ENCODE data around the gene DCP2. TPM values are rescaled to one million over a fixed set of nuclear protein-coding genes. Genes with fewer than 3 reads are reported as not detected.

Gene DCP2
- total and polyA plus RNA-seq, 4 donors, result 9.5 to 91.5 (median 29.5) TPM

DNA sequence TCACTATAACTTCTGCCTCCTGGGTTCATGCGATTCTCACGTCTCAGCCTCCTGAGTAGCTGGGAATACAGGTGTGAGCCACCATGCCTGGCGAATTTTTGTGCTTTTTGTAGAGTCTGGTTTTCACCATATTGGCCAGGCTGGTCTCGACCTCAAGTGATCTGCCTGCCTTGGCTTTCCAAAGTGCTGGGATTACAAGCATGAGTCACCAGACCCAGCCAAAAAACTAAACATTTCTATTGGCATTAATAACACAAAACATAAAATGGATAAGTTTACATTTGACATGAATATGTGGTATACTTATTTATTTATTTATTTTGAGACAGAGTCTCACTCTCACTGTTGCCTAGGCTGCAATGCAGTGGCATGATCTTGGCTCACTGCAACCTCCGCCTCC lies 40.9 kb upstream of the DCP2 start:
- no peak for ATAC-seq (ENCODE audit: insufficient read depth, low FRiP score)
- Histone ChIP-seq H3K27ac (ENCODE audit: low read depth in 1 of 2, low read length in 1 of 2) (no peak overlapping the region), H3K36me3 (ENCODE audit: control insufficient read depth in 4 of 4, insufficient read depth in 4 of 4, low read length in 4 of 4) (no peaks in the 10 kb centered on the region), H3K9ac (ENCODE audit: insufficient read depth in 1 of 2, low read length in 2 of 2) (no peak overlapping the region), H3K9me3 (ENCODE audit: control insufficient read depth in 4 of 4, insufficient read depth in 3 of 4, low read length in 3 of 4) (no peaks in the 10 kb centered on the region), H3K27me3 (ENCODE audit: control insufficient read depth in 3 of 3, insufficient read depth in 3 of 3, low read length in 2 of 3) (no peaks in the 10 kb centered on the region), H3K4me1 (ENCODE audit: control insufficient read depth in 5 of 5, insufficient read depth in 5 of 5, low read length in 5 of 5) (peaks cover 0 to 3% (median 0%) of the 10 kb centered on the region in 5 donors), H3K4me3 (no peak overlapping the region)
- no peak for DNase-seq
- WGBS, 2 donors, result 96 to 98% methylated on average over 5 of the region's 5 CpGs
- TF ChIP-seq CTCF (IDR thresholded peaks at IDR 0.05; ENCODE audit: control extremely low read depth, extremely low read depth), result no peak

GRCh38 chr5:112938286-112938685 lies 38.3 kb upstream of the DCP2 start:
- Histone ChIP-seq H3K9me3 (ENCODE audit: control insufficient read depth in 4 of 4, insufficient read depth in 3 of 4, low read length in 3 of 4) (no peaks in the 10 kb centered on the region), H3K27me3 (ENCODE audit: control insufficient read depth in 3 of 3, insufficient read depth in 3 of 3, low read length in 2 of 3) (no peaks in the 10 kb centered on the region), H3K4me1 (ENCODE audit: control insufficient read depth in 5 of 5, insufficient read depth in 5 of 5, low read length in 5 of 5) (no peaks in the 10 kb centered on the region), H3K27ac (ENCODE audit: low read depth in 1 of 2, low read length in 1 of 2) (no peak overlapping the region), H3K36me3 (ENCODE audit: control insufficient read depth in 4 of 4, insufficient read depth in 4 of 4, low read length in 4 of 4) (no peaks in the 10 kb centered on the region), H3K4me3 (no peak overlapping the region), H3K9ac (ENCODE audit: insufficient read depth in 1 of 2, low read length in 2 of 2) (no peak overlapping the region)
- DNase-seq (no peak), ATAC-seq (ENCODE audit: insufficient read depth, low FRiP score) (no peak)
- WGBS, 2 donors, result 79 to 80% methylated on average over 8 of the region's 8 CpGs
- TF ChIP-seq CTCF (IDR thresholded peaks at IDR 0.05; ENCODE audit: control extremely low read depth, extremely low read depth), result no peak

GRCh38 chr5:112940670-112941069 lies 35.9 kb upstream of the DCP2 start:
- H3K4me1 ChIP-seq (ENCODE audit: control insufficient read depth in 5 of 5, insufficient read depth in 5 of 5, low read length in 5 of 5), result no peaks in the 10 kb centered on the region
- DNase-seq (no peak), ATAC-seq (ENCODE audit: insufficient read depth, low FRiP score) (no peak)
- no peak overlapping the region for H3K27ac ChIP-seq (ENCODE audit: low read depth in 1 of 2, low read length in 1 of 2)
- H3K36me3 ChIP-seq (ENCODE audit: control insufficient read depth in 4 of 4, insufficient read depth in 4 of 4, low read length in 4 of 4), result no peaks in the 10 kb centered on the region
- no peak overlapping the region for H3K9ac ChIP-seq (ENCODE audit: insufficient read depth in 1 of 2, low read length in 2 of 2)
- H3K9me3 ChIP-seq (ENCODE audit: control insufficient read depth in 4 of 4, insufficient read depth in 3 of 4, low read length in 3 of 4), result no peaks in the 10 kb centered on the region
- WGBS, 2 donors, result 65% methylated on average over 2 of the region's 2 CpGs
- no peaks in the 10 kb centered on the region for H3K27me3 ChIP-seq (ENCODE audit: control insufficient read depth in 3 of 3, insufficient read depth in 3 of 3, low read length in 2 of 3)
- TF ChIP-seq CTCF (IDR thresholded peaks at IDR 0.05; ENCODE audit: control extremely low read depth, extremely low read depth), result no peak
- H3K4me3 ChIP-seq, result no peak overlapping the region

- DNase-seq (no peak), ATAC-seq (ENCODE audit: insufficient read depth, low FRiP score) (no peak)
- Histone ChIP-seq H3K36me3 (ENCODE audit: control insufficient read depth in 4 of 4, insufficient read depth in 4 of 4, low read length in 4 of 4) (no peaks in the 10 kb centered on the region), H3K4me3 (no peak overlapping the region), H3K4me1 (ENCODE audit: control insufficient read depth in 5 of 5, insufficient read depth in 5 of 5, low read length in 5 of 5) (no peaks in the 10 kb centered on the region), H3K9me3 (ENCODE audit: control insufficient read depth in 4 of 4, insufficient read depth in 3 of 4, low read length in 3 of 4) (no peaks in the 10 kb centered on the region), H3K27me3 (ENCODE audit: control insufficient read depth in 3 of 3, insufficient read depth in 3 of 3, low read length in 2 of 3) (no peaks in the 10 kb centered on the region), H3K9ac (ENCODE audit: insufficient read depth in 1 of 2, low read length in 2 of 2) (no peak overlapping the region), H3K27ac (ENCODE audit: low read depth in 1 of 2, low read length in 1 of 2) (no peak overlapping the region)
- no peak for TF ChIP-seq CTCF (IDR thresholded peaks at IDR 0.05; ENCODE audit: control extremely low read depth, extremely low read depth)
- WGBS, 2 donors, result 93 to 94% methylated on average over 1 of the region's 1 CpG
These were observed 28.1 kb upstream of the DCP2 start for GRCh38 chr5:112948458-112948857.

Measured in lung (tissue), 12 donors.